ENCODE measurements around the gene TOPAZ1. TPM values are rescaled to one million over a fixed set of nuclear protein-coding genes. Genes with fewer than 3 reads are reported as not detected.

The TOPAZ1 gene
- total and polyA plus RNA-seq, 2 of the 8 experiments (the other 6 are each of a cell fraction or from before 2014, with no cell fraction given): not detected

DNA sequence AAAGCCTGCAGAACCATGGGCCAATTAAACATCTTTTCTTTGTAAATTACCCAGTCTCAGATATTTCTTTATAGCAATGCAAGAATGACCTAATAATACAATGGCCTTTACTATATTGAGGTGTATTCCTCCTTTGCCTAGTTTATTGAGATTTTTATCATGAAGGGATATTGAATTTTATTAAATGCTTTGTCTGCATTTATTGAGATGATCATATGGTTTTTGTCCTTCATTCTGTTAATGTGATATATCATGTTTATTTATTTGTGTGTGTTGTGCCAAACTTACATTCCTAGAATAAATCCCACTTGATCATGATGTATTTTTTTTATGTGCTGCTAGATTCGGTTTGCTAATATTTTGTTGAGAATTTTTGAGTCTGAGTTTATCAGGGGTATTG lies 36.2 kb downstream of the TOPAZ1 start:
- H3K4me2 ChIP-seq (ENCODE audit: insufficient read depth in 1 of 2, low read depth in 2 of 2, low read length in 2 of 2): no peak overlapping the region
- DNase-seq (ENCODE audit: low read depth in 1 of 2, low spot score in 2 of 2) (no peak), FAIRE-seq (no peak)
- no peak overlapping the region for H2BK12ac ChIP-seq (ENCODE audit: low read depth, low read length)
- no peak overlapping the region for H2AK5ac ChIP-seq (ENCODE audit: low read depth, low read length)
- no peak overlapping the region for H4K5ac ChIP-seq (ENCODE audit: insufficient read length, low read depth, low read length)
- TF ChIP-seq KDM1A (IDR thresholded peaks at IDR 0.05; ENCODE audit: borderline replicate concordance, low read length) (no peak), CBX8 (IDR thresholded peaks at IDR 0.05; ENCODE audit: borderline replicate concordance, low read depth, low read length) (no peak), POLR2A (IDR thresholded peaks at IDR 0.05; ENCODE audit: control extremely low read depth in 1 of 2, low read depth in 2 of 2, low read length in 2 of 2) (no peak), RFX5 (IDR thresholded peaks at IDR 0.05; ENCODE audit: borderline replicate concordance, low read depth, low read length) (no peak), CHD1 (IDR thresholded peaks at IDR 0.05; ENCODE audit: low read depth, low read length) (no peak), HDAC2 (IDR thresholded peaks at IDR 0.05; ENCODE audit: borderline replicate concordance in 1 of 2, low read depth in 2 of 2, low read length in 2 of 2) (no peak), E2F6 (IDR thresholded peaks at IDR 0.05) (no peak), CREB1 (IDR thresholded peaks at IDR 0.05) (no peak), TAF1 (IDR thresholded peaks at IDR 0.05; ENCODE audit: low read depth, low read length) (no peak)
- no peaks in the 10 kb centered on the region for H3K9me3 ChIP-seq (ENCODE audit: insufficient read depth in 2 of 2, low read depth in 1 of 2, low read length in 1 of 2)
- CTCF ChIA-PET (ENCODE audit: partially characterized antibody): no interaction called here
- H3K18ac ChIP-seq (ENCODE audit: extremely low read depth, low read length): no peak overlapping the region
- no peaks in the 10 kb centered on the region for H3K79me1 ChIP-seq (ENCODE audit: low read depth, low read length)
- no peak overlapping the region for H4K91ac ChIP-seq (replicated peaks; ENCODE audit: insufficient read length, low read length)
- no peak overlapping the region for H3K9ac ChIP-seq (replicated peaks in 1 of 4; ENCODE audit: extremely low read depth in 1 of 4, low read depth in 3 of 4, low read length in 3 of 4)
- H3K4ac ChIP-seq (replicated peaks; ENCODE audit: insufficient read length, low read depth, low read length): no peak overlapping the region
- no peak overlapping the region for H3K27ac ChIP-seq (ENCODE audit: low read depth, low read length)
- H3K14ac ChIP-seq (ENCODE audit: insufficient read length): no peak overlapping the region
- H2BK5ac ChIP-seq (ENCODE audit: low read depth, low read length): no peak overlapping the region
- no peak overlapping the region for H2BK120ac ChIP-seq (replicated peaks; ENCODE audit: low read depth, low read length)
- no peaks in the 10 kb centered on the region for H3K36me3 ChIP-seq (ENCODE audit: control insufficient read depth in 2 of 4, insufficient read depth in 4 of 4, low read length in 3 of 4)
- no peaks in the 10 kb centered on the region for H3K79me2 ChIP-seq (ENCODE audit: control insufficient read depth in 1 of 2, insufficient read depth in 2 of 2, low read length in 2 of 2)
- POLR2A ChIA-PET (ENCODE audit: partially characterized antibody): no interaction called here
- no peak overlapping the region for H2BK15ac ChIP-seq (ENCODE audit: low read length)
- no peak overlapping the region for H4K8ac ChIP-seq (ENCODE audit: extremely low read depth, insufficient read depth, low read length)
- no peak overlapping the region for H3K56ac ChIP-seq (replicated peaks; ENCODE audit: insufficient read length, low read depth, low read length)
- H4K20me1 ChIP-seq (replicated peaks in 1 of 2; ENCODE audit: control insufficient read depth in 1 of 2, insufficient read depth in 2 of 2, low read length in 2 of 2): no peaks in the 10 kb centered on the region
- 86% methylated on average over 1 of the region's 1 CpG; no CpG with 5 or more reads in 1 of the 2 experiments for WGBS, 2 experiments (ENCODE audit: extremely low coverage in 1 of 2, insufficient coverage in 1 of 2, insufficient read length in 1 of 2, insufficient replicate concordance in 2 of 2, low coverage in 1 of 2, low lambda C conversion rate in 2 of 2, missing lambda C conversion rate in 1 of 2)
- no peak overlapping the region for H3K23ac ChIP-seq (ENCODE audit: insufficient read length)
- no peak overlapping the region for H2BK20ac ChIP-seq (ENCODE audit: low read length)
- no peaks in the 10 kb centered on the region for H3K27me3 ChIP-seq (replicated peaks in 1 of 4; ENCODE audit: control insufficient read depth in 3 of 4, extremely low read depth in 1 of 4, insufficient read depth in 3 of 4, low read length in 3 of 4)
- no peak overlapping the region for H2AFZ ChIP-seq (ENCODE audit: low read length)
- no peak overlapping the region for H3K4me3 ChIP-seq (ENCODE audit: extremely low read depth in 1 of 4, insufficient read depth in 2 of 4, low read depth in 3 of 4, low read length in 4 of 4)
- H3K4me1 ChIP-seq (replicated peaks in 1 of 4; ENCODE audit: control insufficient read depth in 3 of 4, insufficient read depth in 4 of 4, low read length in 3 of 4): peaks cover 0 to 2% (median 0%) of the 10 kb centered on the region in 4 experiments; a peak in 1 of 7 replicates
- 0 out of 2 replicates have a peak, but pooled peaks cover 2% of the 10 kb centered on the region for H3K23me2 ChIP-seq (ENCODE audit: low read depth, low read length)

All from H1 (cell line).